ENCODE measurements around the gene PHLDB1. TPM values are rescaled to one million over a fixed set of nuclear protein-coding genes. Genes with fewer than 3 reads are reported as not detected.
A peak's percentile ranks its signal among the peaks of the same experiment; 100 is the strongest.
"Not testable (repeated sequence)": the region's sequence is repeated elsewhere in the genome, so short reads cannot be mapped to it uniquely, and the experiment has no call there.

The PHLDB1 gene
- total RNA-seq, 8 experiments from 2014 or later: 37.5 to 96.4 (median 49.1) TPM

GRCh38 chr11:118592616-118593367 is 14.6 kb upstream of the PHLDB1 start:
- Histone ChIP-seq H3K4me3 (no peak overlapping the region), H3K27ac (no peak overlapping the region), H3K4me1 (replicated peaks in 1 of 2) (no peaks in the 10 kb centered on the region)
- ATAC-seq (replicated peaks in 6 of 8): no peak
- in situ Hi-C loops (cut with MboI; ENCODE audit: low pct_unique_long_range_greater_than_20kb in 2 of 9, low sequenced_read_pairs in 9 of 9, unreplicated experiment in 9 of 9): no loop called here
- 36 to 100% (median 96%) methylated on average over 1 to 2 of the region's 2 CpGs for WGBS, 10 experiments

GRCh38 chr11:118594984-118595383 is 12.4 kb upstream of the PHLDB1 start:
- WGBS, 10 experiments: 0 to 71% (median 39%) methylated on average over 2 to 3 of the region's 5 CpGs; no CpG with 5 or more reads in 4 of the 10 experiments
- H3K27ac ChIP-seq; H3K4me3 ChIP-seq; H3K4me1 ChIP-seq (replicated peaks in 1 of 2); in situ Hi-C loops (cut with MboI; ENCODE audit: low pct_unique_long_range_greater_than_20kb in 2 of 9, low sequenced_read_pairs in 9 of 9, unreplicated experiment in 9 of 9): not testable (repeated sequence)
- ATAC-seq (replicated peaks in 6 of 8): peak in 3 of 8 experiments; percentile 33 to 48 (median 43)

- Histone ChIP-seq H3K4me1 (replicated peaks in 1 of 2) (no peaks in the 10 kb centered on the region), H3K27ac (no peak overlapping the region), H3K4me3 (no peak overlapping the region)
- ATAC-seq (replicated peaks in 6 of 8): no peak
- WGBS, 10 experiments: 17 to 100% (median 90%) methylated on average over 1 to 10 of the region's 16 CpGs; no CpG with 5 or more reads in 1 of the 10 experiments
- in situ Hi-C loops (cut with MboI; ENCODE audit: low pct_unique_long_range_greater_than_20kb in 2 of 9, low sequenced_read_pairs in 9 of 9, unreplicated experiment in 9 of 9): no loop called here
These were observed 10.9 kb upstream of the PHLDB1 start for GRCh38 chr11:118596224-118597146.

DNA sequence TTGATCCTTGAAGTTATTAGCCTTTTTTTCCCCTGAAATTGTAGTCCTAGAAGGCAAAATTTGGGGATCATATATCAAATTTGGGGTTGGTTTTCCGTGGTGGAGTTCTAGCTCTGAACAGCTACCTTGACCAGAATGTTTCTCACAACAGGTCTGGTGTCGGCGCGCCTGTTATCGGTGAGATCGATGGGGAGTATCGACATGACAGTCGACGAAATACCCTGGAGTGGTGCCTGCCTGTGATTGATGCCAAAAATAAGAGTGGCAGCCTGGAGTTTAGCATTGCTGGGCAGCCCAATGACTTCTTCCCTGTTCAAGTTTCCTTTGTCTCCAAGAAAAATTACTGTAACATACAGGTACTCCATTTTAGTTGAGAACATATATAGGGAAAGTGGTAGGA is 9.9 kb upstream of the PHLDB1 start:
- Histone ChIP-seq H3K27ac (no peak overlapping the region), H3K4me3 (no peak overlapping the region), H3K4me1 (replicated peaks in 1 of 2) (no peaks in the 10 kb centered on the region)
- no peak for ATAC-seq (replicated peaks in 6 of 8)
- in situ Hi-C loops (cut with MboI; ENCODE audit: low pct_unique_long_range_greater_than_20kb in 2 of 9, low sequenced_read_pairs in 9 of 9, unreplicated experiment in 9 of 9): no loop called here
- 83 to 98% (median 94%) methylated on average over 1 to 9 of the region's 9 CpGs; no CpG with 5 or more reads in 5 of the 10 experiments for WGBS, 10 experiments

- no peak overlapping the region for H3K4me3 ChIP-seq
- no peak overlapping the region for H3K27ac ChIP-seq
- ATAC-seq (replicated peaks in 6 of 8): peak in 2 of 8 experiments; percentile 4 to 26
- peaks cover 9 to 21% of the 10 kb centered on the region in 2 donors for H3K4me1 ChIP-seq (replicated peaks in 1 of 2)
- in situ Hi-C loops (cut with MboI; ENCODE audit: low pct_unique_long_range_greater_than_20kb in 2 of 9, low sequenced_read_pairs in 9 of 9, unreplicated experiment in 9 of 9): no loop called here
- WGBS, 10 experiments: 7 to 100% (median 63%) methylated on average over 1 to 3 of the region's 3 CpGs; no CpG with 5 or more reads in 3 of the 10 experiments
These were observed 5.1 kb upstream of the PHLDB1 start for GRCh38 chr11:118602331-118602730.

DNA sequence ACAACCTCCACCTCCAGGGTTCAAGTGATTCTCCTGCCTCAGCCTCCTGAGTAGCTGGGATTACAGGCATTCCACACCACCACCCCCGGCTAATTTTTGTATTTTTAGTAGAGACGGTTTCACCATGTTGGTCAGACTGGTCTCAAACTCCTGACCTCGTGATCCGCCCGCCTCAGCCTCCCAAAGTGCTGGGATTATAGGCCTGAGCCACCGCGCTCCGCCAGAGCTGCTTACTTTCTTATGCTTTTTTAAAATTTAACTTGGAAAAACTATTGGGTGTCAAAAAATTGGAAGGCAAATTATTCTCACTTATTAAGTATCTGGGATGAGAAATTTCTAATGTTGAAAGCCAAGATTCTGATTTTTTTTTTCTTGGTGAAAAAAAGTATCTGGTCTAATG is 3.7 kb upstream of the PHLDB1 start:
- H3K27ac ChIP-seq; in situ Hi-C loops (cut with MboI; ENCODE audit: low pct_unique_long_range_greater_than_20kb in 2 of 9, low sequenced_read_pairs in 9 of 9, unreplicated experiment in 9 of 9); ATAC-seq (replicated peaks in 6 of 8); H3K4me3 ChIP-seq: not testable (repeated sequence)
- peaks cover 16 to 29% of the 10 kb centered on the region in 2 donors for H3K4me1 ChIP-seq (replicated peaks in 1 of 2)
- 33 to 100% (median 83%) methylated on average over 1 to 7 of the region's 8 CpGs; no CpG with 5 or more reads in 3 of the 10 experiments for WGBS, 10 experiments

GRCh38 chr11:118604566-118604965 is 2.8 kb upstream of the PHLDB1 start:
- H3K4me1 ChIP-seq (replicated peaks in 1 of 2): peaks cover 21 to 37% of the 10 kb centered on the region in 2 donors
- no peak overlapping the region for H3K4me3 ChIP-seq
- H3K27ac ChIP-seq: no peak overlapping the region
- ATAC-seq (replicated peaks in 6 of 8): no peak
- in situ Hi-C loops (cut with MboI; ENCODE audit: low pct_unique_long_range_greater_than_20kb in 2 of 9, low sequenced_read_pairs in 9 of 9, unreplicated experiment in 9 of 9): no loop called here
- WGBS, 10 experiments: 17 to 100% (median 67%) methylated on average over 1 to 3 of the region's 3 CpGs; no CpG with 5 or more reads in 2 of the 10 experiments

DNA sequence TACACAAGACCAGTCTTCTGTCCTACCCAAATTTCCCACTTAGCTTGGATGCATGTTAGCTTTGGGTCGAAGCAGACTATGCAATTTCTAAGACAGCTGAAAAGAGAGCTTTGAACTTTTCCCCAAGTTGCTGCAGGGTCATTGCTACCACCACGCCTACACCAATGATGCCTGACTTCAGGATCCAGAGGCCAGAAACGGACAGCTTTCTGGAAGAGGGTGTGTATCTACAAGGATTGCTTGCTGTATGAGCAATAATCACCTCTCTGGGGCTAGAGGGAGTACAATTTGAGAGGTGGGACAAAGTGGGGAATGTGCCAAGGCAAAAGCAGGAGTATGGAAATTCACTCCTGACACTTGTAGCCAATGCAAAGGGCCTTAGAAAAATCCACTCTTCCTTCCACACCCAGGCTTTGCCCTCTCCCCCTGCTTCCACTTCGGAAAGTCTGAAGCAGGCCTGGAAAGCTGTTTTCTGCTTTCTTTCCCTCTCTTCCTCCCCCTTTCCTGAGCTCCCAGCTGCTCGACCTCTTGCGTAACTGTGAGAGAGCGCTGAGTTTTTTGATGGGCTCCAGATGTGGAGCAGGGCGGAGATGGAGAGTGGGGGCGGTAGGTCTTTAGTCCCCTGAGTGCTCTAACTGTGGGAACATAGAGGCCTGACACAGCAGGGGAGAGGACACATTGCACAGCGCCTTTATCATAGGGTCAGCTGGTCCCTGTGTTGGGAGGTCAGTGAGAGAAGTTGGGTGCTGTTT is 2.1 kb upstream of the PHLDB1 start:
- in situ Hi-C loops (cut with MboI; ENCODE audit: low pct_unique_long_range_greater_than_20kb in 2 of 9, low sequenced_read_pairs in 9 of 9, unreplicated experiment in 9 of 9): no loop called here
- 0 to 56% (median 36%) methylated on average over 1 to 6 of the region's 10 CpGs; no CpG with 5 or more reads in 1 of the 10 experiments for WGBS, 10 experiments
- no peak overlapping the region for H3K27ac ChIP-seq
- peaks cover 26 to 44% of the 10 kb centered on the region in 2 donors for H3K4me1 ChIP-seq (replicated peaks in 1 of 2)
- peak in 3 of 8 experiments; percentile 19 to 22 (median 19) for ATAC-seq (replicated peaks in 6 of 8)
- H3K4me3 ChIP-seq: no peak overlapping the region

DNA sequence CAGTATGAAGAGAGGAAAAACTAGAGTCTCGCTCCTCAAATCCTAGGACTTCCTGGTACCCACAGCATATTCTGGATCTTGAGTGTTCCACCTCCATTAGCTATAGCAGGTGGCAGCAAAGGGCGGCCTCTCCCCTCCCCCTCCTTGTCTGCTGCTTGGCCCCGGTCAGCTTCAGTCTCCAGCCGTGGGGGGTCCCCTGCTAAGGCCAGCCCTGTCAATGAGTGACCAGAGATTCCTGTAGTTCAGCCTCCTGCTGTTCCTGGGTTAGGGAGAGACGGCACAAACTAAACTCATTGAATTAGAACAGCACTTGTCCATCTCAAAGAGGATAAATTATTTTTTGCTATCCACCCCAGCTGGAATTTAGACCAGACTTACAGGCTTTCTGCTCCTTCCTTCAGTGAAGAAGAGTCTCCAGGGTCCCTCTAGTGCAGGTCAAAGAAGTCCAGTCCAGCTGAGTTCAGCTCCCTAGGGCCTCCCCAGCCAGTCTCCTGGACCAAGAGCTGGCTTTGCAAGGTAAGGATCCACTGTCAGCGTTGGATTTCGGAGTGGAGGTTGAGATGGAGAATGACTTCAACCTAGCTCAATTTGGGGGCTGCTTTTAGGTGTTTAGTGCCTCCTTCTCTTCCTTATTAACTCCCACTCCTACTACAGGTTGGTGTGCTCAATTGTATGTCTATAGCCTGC is 1.1 kb upstream of the PHLDB1 start:
- ATAC-seq (replicated peaks in 6 of 8): no peak
- H3K4me1 ChIP-seq (replicated peaks in 1 of 2): peaks cover 28 to 52% of the 10 kb centered on the region in 2 donors

DNA sequence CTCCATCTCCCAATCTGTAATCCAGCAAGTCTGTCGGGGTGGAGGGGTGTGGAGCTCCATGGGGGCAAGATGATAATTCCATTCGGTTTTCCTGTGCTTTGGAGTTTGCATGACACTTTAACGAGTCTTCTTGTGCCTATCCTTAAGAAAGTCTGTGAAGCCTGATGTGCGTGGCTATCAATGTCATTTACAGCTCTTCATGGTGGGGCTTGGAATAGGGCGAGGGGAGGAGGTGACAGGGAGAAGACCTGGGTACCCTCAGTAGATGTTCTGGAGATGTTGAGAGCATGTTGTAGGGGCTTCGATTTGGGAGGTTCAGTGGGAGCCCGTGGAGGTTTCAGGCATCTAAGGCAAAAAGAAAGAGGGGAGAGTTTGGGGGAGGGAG is 579 bp upstream of the PHLDB1 start:
- H3K4me3 ChIP-seq: no peak overlapping the region
- in situ Hi-C loops (cut with MboI; ENCODE audit: low pct_unique_long_range_greater_than_20kb in 2 of 9, low sequenced_read_pairs in 9 of 9, unreplicated experiment in 9 of 9): no loop called here
- peaks cover 29 to 53% of the 10 kb centered on the region in 2 donors for H3K4me1 ChIP-seq (replicated peaks in 1 of 2)
- H3K27ac ChIP-seq: no peak overlapping the region
- no peak for ATAC-seq (replicated peaks in 6 of 8)
- WGBS, 10 experiments: 20 to 100% (median 51%) methylated on average over 1 to 6 of the region's 7 CpGs; no CpG with 5 or more reads in 5 of the 10 experiments

More for the DNA sequence above, 1.1 kb upstream of the PHLDB1 start:
- Histone ChIP-seq H3K27ac (no peak overlapping the region), H3K4me3 (no peak overlapping the region)
- in situ Hi-C loops (cut with MboI; ENCODE audit: low pct_unique_long_range_greater_than_20kb in 2 of 9, low sequenced_read_pairs in 9 of 9, unreplicated experiment in 9 of 9): no loop called here
- WGBS, 10 experiments: 24 to 100% (median 49%) methylated on average over 2 to 4 of the region's 7 CpGs; no CpG with 5 or more reads in 3 of the 10 experiments

DNA sequence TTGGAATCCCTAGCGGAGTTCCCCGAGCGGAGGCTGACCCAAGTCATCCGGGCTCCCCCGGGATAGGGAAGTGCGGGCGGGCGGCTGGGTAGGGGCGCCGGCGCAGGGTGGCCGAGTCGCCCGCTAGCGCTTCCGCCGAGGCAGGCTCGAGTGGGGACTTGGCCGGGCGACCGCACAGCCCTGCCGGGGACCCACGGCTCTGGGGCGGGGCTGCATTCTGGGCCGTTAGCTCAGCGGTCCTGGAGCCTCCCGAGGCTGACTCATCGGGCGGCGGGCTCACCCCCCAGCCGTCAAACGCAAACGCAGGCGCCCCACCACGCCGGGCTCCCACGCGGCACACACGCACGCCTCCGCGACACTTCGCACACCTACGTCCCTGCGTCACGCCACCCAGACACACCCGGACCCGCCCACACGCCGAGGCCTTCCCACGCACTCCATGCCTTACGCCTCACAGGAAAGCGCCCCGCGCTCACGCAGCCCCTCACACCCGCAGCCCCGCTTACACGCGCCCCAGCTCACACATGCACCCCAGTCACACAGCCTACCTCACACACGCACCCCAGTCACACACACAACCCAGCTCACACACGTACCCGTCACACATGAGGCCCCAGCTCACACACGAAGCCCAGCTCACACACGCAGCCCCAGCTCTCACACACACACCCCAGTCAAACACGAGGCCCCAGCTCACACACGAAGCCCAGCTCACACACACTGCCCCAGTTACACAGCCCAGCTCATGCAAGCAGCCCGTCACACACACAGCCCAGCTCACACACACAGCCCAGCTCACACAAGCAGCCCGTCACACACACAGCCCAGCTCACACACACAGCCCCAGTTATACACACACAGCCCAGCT is 1.2 kb downstream of the PHLDB1 start:
- in situ Hi-C loops (cut with MboI; ENCODE audit: low pct_unique_long_range_greater_than_20kb in 2 of 9, low sequenced_read_pairs in 9 of 9, unreplicated experiment in 9 of 9): no loop called here
- Histone ChIP-seq H3K4me3 (peak overlapping the region; percentile 9 to 31 (median 26)), H3K4me1 (replicated peaks in 1 of 2) (peaks cover 29 to 57% of the 10 kb centered on the region in 2 donors), H3K27ac (no peak overlapping the region)
- peak; percentile 40 to 83 (median 74) for ATAC-seq (replicated peaks in 6 of 8)
- WGBS, 10 experiments: 0 to 60% (median 7%) methylated on average over 2 to 6 of the region's 69 CpGs; no CpG with 5 or more reads in 7 of the 10 experiments
